Tibial nerve (tissue), 4 donors: ENCODE data around the gene PRDM10. TPM values are rescaled to one million over a fixed set of nuclear protein-coding genes. Genes with fewer than 3 reads are reported as not detected.

Experiments used
- DNase-seq, 2 donors: peaks; one replicate each; pipeline ENCODE4 v3.0.0-alpha.2; 2019; ENCODE audit warnings: low spot score in 2 of 2
- H3K27ac ChIP-seq, 4 donors: fragments of 200-600 bp; sonication (generic) in 3 of 4; one replicate each; pipeline ENCODE4 v1.5.1; 2017 to 2019; ENCODE audit warnings: mild to moderate bottlenecking in 1 of 4
- H3K27me3 ChIP-seq, 2 donors: fragments of 200-600 bp; sonication (generic) in 1 of 2; one replicate each; pipeline versions ENCODE4 v1.5.1 to v1.6.0; 2017 to 2019
- H3K36me3 ChIP-seq, 3 donors: fragments of 200-600 bp; sonication (generic); one replicate each; pipeline ENCODE4 v1.5.1; 2018 to 2019
- H3K4me1 ChIP-seq, 4 donors: fragments of 200-600 bp; sonication (generic) in 3 of 4; one replicate each; pipeline ENCODE4 v1.5.1; 2017 to 2019
- H3K4me3 ChIP-seq, 4 donors: fragments of 200-600 bp; sonication (generic) in 3 of 4; one replicate each; pipeline ENCODE4 v1.5.1; 2017 to 2019; ENCODE audit warnings: mild to moderate bottlenecking in 1 of 4, moderate library complexity in 1 of 4
- H3K9me3 ChIP-seq, 4 donors: fragments of 200-600 bp; sonication (generic) in 3 of 4; one replicate each; pipeline ENCODE4 v1.5.1; 2017 to 2019
- CTCF ChIP-seq, 5 experiments: fragments of 200-600 bp in 3 of 5; fragments of 450-650 bp in 2 of 5; sonication (generic) in 3 of 5; IDR thresholded peaks; one replicate each; pipeline ENCODE4 v1.5.1; 2016 to 2019; ENCODE audit warnings: antibody characterized with exemption in 5 of 5, mild to moderate bottlenecking in 3 of 5, moderate library complexity in 2 of 5
- EP300 ChIP-seq, 2 donors: sonication (generic); formaldehyde crosslinking; IDR thresholded peaks; one replicate each; pipeline ENCODE4 v1.6.1; 2017; ENCODE audit warnings: antibody characterized with exemption in 2 of 2, mild to moderate bottlenecking in 1 of 2
- POLR2A ChIP-seq, 2 donors: fragments of 450-650 bp; IDR thresholded peaks; one replicate each; pipeline ENCODE4 v1.6.1; 2017; ENCODE audit warnings: antibody characterized with exemption in 2 of 2, mild to moderate bottlenecking in 2 of 2, moderate library complexity in 2 of 2
- WGBS, 2 donors: methylation state at CpG; one replicate each; pipeline ENCODE4 v1.1.5; 2018; 5-methylcytosine and 5-hydroxymethylcytosine counted together
- total RNA-seq, 4 donors: library from RNA; depleted of rRNA; stranded (reverse); fragments of >200 nt; gene quantifications; one replicate each; pipeline ENCODE4 v1.1.0, GENCODE V29; 2016

PRDM10 gene
- total RNA-seq, 4 donors from 2014 or later: 9.2 to 23.1 (median 11.0) TPM

DNA sequence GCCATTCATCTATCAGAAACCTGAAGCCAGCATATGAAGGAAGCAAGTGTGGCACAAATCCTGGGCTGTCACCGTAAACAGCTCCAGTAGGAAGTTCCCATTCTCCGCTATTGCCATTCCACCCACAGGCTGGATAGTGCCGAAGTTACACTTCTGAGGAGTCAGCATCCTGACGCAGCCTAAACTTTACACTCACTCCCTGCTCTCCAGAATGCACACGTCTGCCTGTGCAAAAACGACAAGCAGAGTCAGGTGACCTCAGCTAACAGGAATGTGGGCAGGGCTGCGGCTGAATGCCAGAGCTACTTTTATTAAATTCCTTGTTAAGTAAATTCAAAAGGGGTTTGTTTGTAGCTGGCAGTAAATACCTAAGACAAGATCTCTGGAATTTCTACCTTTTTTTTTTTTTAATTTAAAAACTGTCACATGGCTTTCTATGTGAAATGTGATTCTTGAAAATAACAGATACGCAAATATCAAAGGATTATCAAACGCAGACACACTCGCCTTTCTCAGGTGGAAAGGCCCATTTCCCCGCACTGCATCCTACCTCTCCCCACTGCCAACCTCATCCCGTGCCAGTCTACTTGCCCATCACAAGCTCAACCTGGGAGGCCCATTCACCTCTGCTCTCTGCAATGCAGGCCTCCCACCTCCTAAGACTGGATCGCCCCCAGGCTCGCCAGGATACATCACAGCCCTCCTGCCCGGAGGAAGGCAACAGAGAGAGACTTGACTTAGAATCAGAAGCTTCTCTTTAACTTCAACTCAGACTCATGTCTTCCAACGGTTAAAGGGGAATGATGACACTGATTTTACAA lies 140.7 kb downstream of the PRDM10 start:
- peak in 1 of 2 donors; percentile 32 for DNase-seq
- Histone ChIP-seq H3K4me3 (no peak overlapping the region), H3K36me3 (peaks cover 0 to 88% (median 28%) of the 10 kb centered on the region in 3 donors), H3K4me1 (peaks cover 0 to 8% (median 4%) of the 10 kb centered on the region in 4 donors), H3K27me3 (no peaks in the 10 kb centered on the region), H3K27ac (peak overlapping the region in 2 of 4 donors; percentile 22 to 59), H3K9me3 (no peaks in the 10 kb centered on the region)
- WGBS, 2 donors: 60 to 62% methylated on average over 16 of the region's 16 CpGs
- TF ChIP-seq CTCF (IDR thresholded peaks at IDR 0.05): no peak
- TF ChIP-seq EP300 (IDR thresholded peaks at IDR 0.05): no peak
- TF ChIP-seq POLR2A (IDR thresholded peaks at IDR 0.05): no peak

- Histone ChIP-seq H3K4me3 (no peak overlapping the region), H3K36me3 (peaks cover 0 to 38% (median 0%) of the 10 kb centered on the region in 3 donors), H3K27ac (no peak overlapping the region), H3K4me1 (no peaks in the 10 kb centered on the region), H3K9me3 (no peaks in the 10 kb centered on the region), H3K27me3 (no peaks in the 10 kb centered on the region)
- WGBS, 2 donors: 76 to 85% methylated on average over 8 of the region's 8 CpGs
- no peak for DNase-seq
- TF ChIP-seq CTCF (IDR thresholded peaks at IDR 0.05) (no peak), EP300 (IDR thresholded peaks at IDR 0.05) (no peak), POLR2A (IDR thresholded peaks at IDR 0.05) (no peak)
These were observed 146.6 kb downstream of the PRDM10 start for GRCh38 chr11:129856036-129856435.

DNA sequence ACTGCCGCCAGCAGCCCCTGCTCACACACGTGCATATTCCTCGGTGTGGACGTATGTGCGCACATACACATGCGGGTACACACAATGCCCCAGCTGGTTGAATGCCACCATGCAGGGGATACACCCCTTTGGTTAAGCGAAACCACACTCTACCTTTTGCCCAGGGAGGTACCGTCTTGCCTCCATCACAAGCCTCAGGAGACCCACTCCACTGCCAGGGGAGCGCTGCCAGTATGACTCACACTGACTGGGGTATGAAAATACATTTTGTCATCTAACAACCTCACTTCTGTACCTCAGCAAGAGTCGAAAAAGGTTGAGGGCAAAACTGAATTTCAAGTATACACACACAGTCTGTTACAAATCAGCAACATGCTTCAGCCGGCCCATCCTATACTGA lies 147.5 kb downstream of the PRDM10 start:
- no peak overlapping the region for H3K4me3 ChIP-seq
- no peaks in the 10 kb centered on the region for H3K4me1 ChIP-seq
- H3K36me3 ChIP-seq: peaks cover 0 to 29% (median 0%) of the 10 kb centered on the region in 3 donors
- no peak for DNase-seq
- no peak overlapping the region for H3K27ac ChIP-seq
- no peaks in the 10 kb centered on the region for H3K27me3 ChIP-seq
- WGBS, 2 donors: 84 to 93% methylated on average over 11 of the region's 11 CpGs
- TF ChIP-seq CTCF (IDR thresholded peaks at IDR 0.05) (no peak), EP300 (IDR thresholded peaks at IDR 0.05) (no peak), POLR2A (IDR thresholded peaks at IDR 0.05) (no peak)
- H3K9me3 ChIP-seq: no peaks in the 10 kb centered on the region

GRCh38 chr11:129854232-129854805 lies 148.3 kb downstream of the PRDM10 start:
- WGBS, 2 donors: 82 to 91% methylated on average over 7 of the region's 7 CpGs
- Histone ChIP-seq H3K27me3 (no peaks in the 10 kb centered on the region), H3K4me1 (no peaks in the 10 kb centered on the region), H3K36me3 (peaks cover 0 to 21% (median 0%) of the 10 kb centered on the region in 3 donors), H3K27ac (no peak overlapping the region), H3K4me3 (no peak overlapping the region), H3K9me3 (no peaks in the 10 kb centered on the region)
- no peak for TF ChIP-seq POLR2A (IDR thresholded peaks at IDR 0.05)
- no peak for TF ChIP-seq EP300 (IDR thresholded peaks at IDR 0.05)
- no peak for TF ChIP-seq CTCF (IDR thresholded peaks at IDR 0.05)
- no peak for DNase-seq
